Nephron (organoid): ENCODE data around the gene NOP10.

Source experiments
- H3K27ac Mint-ChIP-seq, 3 experiments: 2 replicates each; pipeline ENCODE4 v1.8.0; 2020; ENCODE audit warnings: mixed read lengths in 3 of 3, mild to moderate bottlenecking in 2 of 3, moderate library complexity in 1 of 3
- H3K27me3 Mint-ChIP-seq: 2 replicates; pipeline ENCODE4 v1.8.0; 2021; ENCODE audit warnings: low read depth, mild to moderate bottlenecking, moderate library complexity, mixed read lengths
- H3K36me3 Mint-ChIP-seq: 2 replicates; pipeline ENCODE4 v1.8.0; 2020; ENCODE audit warnings: low read depth, mixed read lengths
- H3K4me1 Mint-ChIP-seq: 2 replicates; pipeline ENCODE4 v1.8.0; 2020; ENCODE audit warnings: mixed read lengths
- H3K4me3 Mint-ChIP-seq, 3 experiments: 2 replicates each; pipeline ENCODE4 v1.8.0; 2020; ENCODE audit warnings: mild to moderate bottlenecking in 3 of 3, mixed read lengths in 3 of 3, moderate library complexity in 2 of 3
- H3K9me3 Mint-ChIP-seq: 2 replicates; pipeline ENCODE4 v1.8.0; 2020; ENCODE audit warnings: mixed read lengths
- CTCF ChIP-seq, 3 experiments: fragments of 200-600 bp; sonication (generic); IDR thresholded peaks; one replicate each; pipeline ENCODE4 v1.5.0; 2021; ENCODE audit warnings: antibody characterized with exemption in 3 of 3; ENCODE audit not compliant: unreplicated experiment in 3 of 3

Gene NOP10

GRCh38 chr15:34373951-34374350 is 31.0 kb upstream of the NOP10 start:
- peaks cover 4% of the 10 kb centered on the region for H3K36me3 Mint-ChIP-seq
- H3K27ac Mint-ChIP-seq = no peak overlapping the region
- no peaks in the 10 kb centered on the region for H3K27me3 Mint-ChIP-seq
- no peak for TF ChIP-seq CTCF (IDR thresholded peaks at IDR 0.05; ENCODE audit: unreplicated experiment in 3 of 3)
- no peaks in the 10 kb centered on the region for H3K9me3 Mint-ChIP-seq
- H3K4me1 Mint-ChIP-seq = peaks cover 9% of the 10 kb centered on the region
- no peak overlapping the region for H3K4me3 Mint-ChIP-seq

GRCh38 chr15:34370643-34371042 is 27.7 kb upstream of the NOP10 start:
- TF ChIP-seq CTCF (IDR thresholded peaks at IDR 0.05; ENCODE audit: unreplicated experiment in 3 of 3) = no peak
- H3K36me3 Mint-ChIP-seq = no peaks in the 10 kb centered on the region
- peaks cover 21% of the 10 kb centered on the region for H3K4me1 Mint-ChIP-seq
- peak overlapping the region in 2 of 3 experiments; percentile 33 to 45 for H3K4me3 Mint-ChIP-seq
- H3K27me3 Mint-ChIP-seq = no peaks in the 10 kb centered on the region
- H3K27ac Mint-ChIP-seq = peak overlapping the region in 1 of 3 experiments; percentile 27
- H3K9me3 Mint-ChIP-seq = no peaks in the 10 kb centered on the region

GRCh38 chr15:34370129-34370528 is 27.2 kb upstream of the NOP10 start:
- H3K27me3 Mint-ChIP-seq = no peaks in the 10 kb centered on the region
- no peaks in the 10 kb centered on the region for H3K9me3 Mint-ChIP-seq
- H3K36me3 Mint-ChIP-seq = no peaks in the 10 kb centered on the region
- H3K27ac Mint-ChIP-seq = peak overlapping the region in 1 of 3 experiments; percentile 27
- no peak for TF ChIP-seq CTCF (IDR thresholded peaks at IDR 0.05; ENCODE audit: unreplicated experiment in 3 of 3)
- peaks cover 25% of the 10 kb centered on the region for H3K4me1 Mint-ChIP-seq
- H3K4me3 Mint-ChIP-seq = peak overlapping the region; percentile 33 to 54 (median 45)

GRCh38 chr15:34367101-34368081 is 24.5 kb upstream of the NOP10 start, which contains the start of gene LPCAT4:
TSS of gene LPCAT4 (minus strand) at chr15:34367196. CDS start at chr15:34367100, 96 bp downstream.
- Mint-ChIP-seq H3K36me3 (peaks cover 8% of the 10 kb centered on the region), H3K9me3 (no peaks in the 10 kb centered on the region), H3K27me3 (no peaks in the 10 kb centered on the region), H3K27ac (peak within 1 kb of the TSS; percentile 89 to 97 (median 97)), H3K4me3 (peak within 1 kb of the TSS; percentile 93 to 97 (median 97)), H3K4me1 (peaks cover 25% of the 10 kb centered on the region)
- peak; percentile 94 to 99 (median 98) for TF ChIP-seq CTCF (IDR thresholded peaks at IDR 0.05; ENCODE audit: unreplicated experiment in 3 of 3)

- Mint-ChIP-seq H3K27ac (peak overlapping the region; percentile 83 to 93 (median 89)), H3K36me3 (peaks cover 15% of the 10 kb centered on the region), H3K4me3 (peak overlapping the region; percentile 87 to 97 (median 97)), H3K4me1 (peaks cover 25% of the 10 kb centered on the region), H3K27me3 (no peaks in the 10 kb centered on the region), H3K9me3 (no peaks in the 10 kb centered on the region)
- TF ChIP-seq CTCF (IDR thresholded peaks at IDR 0.05; ENCODE audit: unreplicated experiment in 3 of 3) = no peak
Observed at GRCh38 chr15:34366271-34367065, 23.5 kb upstream of the NOP10 start.
